Cardiac muscle cell (in vitro differentiated cells and primary cell): Measurements from ENCODE around the gene IGF2BP2. TPM values are rescaled to one million over a fixed set of nuclear protein-coding genes. Genes with fewer than 3 reads are reported as not detected.
A peak's percentile ranks its signal among the peaks of the same experiment; 100 is the strongest.
"Not testable (repeated sequence)": the region's sequence is repeated elsewhere in the genome, so short reads cannot be mapped to it uniquely, and the experiment has no call there.

ENCODE experiments used
- DNase-seq, 2 donors: peaks; one replicate each; pipeline versions ENCODE4 v3.0.0 to v3.0.0-alpha.2; 2010 to 2017; ENCODE audit warnings: low read depth in 1 of 2, low spot score in 1 of 2
- H3K27ac ChIP-seq: fragments of 200-600 bp; sonication (generic); 2 replicates; pipeline ENCODE4 v1.5.1; 2016
- H3K27me3 ChIP-seq: fragments of 200-600 bp; sonication (generic); 2 replicates; pipeline ENCODE4 v1.6.0; 2016; ENCODE audit warnings: control low read depth
- H3K36me3 ChIP-seq: fragments of 200-600 bp; sonication (generic); 2 replicates; pipeline ENCODE4 v1.5.1; 2016; ENCODE audit warnings: control low read depth
- H3K4me1 ChIP-seq: fragments of 200-600 bp; sonication (generic); 2 replicates; pipeline ENCODE4 v1.8.1; 2017; ENCODE audit warnings: low read depth, mild to moderate bottlenecking, mixed run types
- H3K4me3 ChIP-seq: fragments of 200-600 bp; sonication (generic); 2 replicates; pipeline ENCODE4 v1.5.1; 2016; ENCODE audit warnings: mild to moderate bottlenecking
- H3K9me3 ChIP-seq: fragments of 200-600 bp; sonication (generic); 2 replicates; pipeline ENCODE4 v1.5.1; 2017; ENCODE audit warnings: low read depth, mild to moderate bottlenecking, control low read depth
- CTCF ChIP-seq: IDR thresholded peaks from 2 replicates; pipeline ENCODE4 v1.5.1; 2012; ENCODE audit warnings: low read depth, mild to moderate bottlenecking, low read length
- polyA plus RNA-seq: library from polyadenylated mRNA; unstranded; fragments of >200 nt; fragmentation: Nextera tagmentation; extraction: Ambion mirVana; gene quantifications from 2 replicates; pipeline ENCODE4 v1.2.1, GENCODE V29; 2016
- total RNA-seq: library from RNA; depleted of rRNA; stranded (reverse); fragments of >200 nt; gene quantifications from 2 replicates; pipeline ENCODE4 v1.2.3, GENCODE V29; 2016

IGF2BP2 gene
- total and polyA plus RNA-seq, 2 experiments from 2014 or later: 119 to 129 TPM

- peaks cover 14% of the 10 kb centered on the region for H3K4me1 ChIP-seq
- H3K36me3 ChIP-seq: no peaks in the 10 kb centered on the region
- no peaks in the 10 kb centered on the region for H3K27me3 ChIP-seq
- H3K9me3 ChIP-seq: no peaks in the 10 kb centered on the region
- H3K4me3 ChIP-seq: no peak overlapping the region
- TF ChIP-seq CTCF: no peak
- DNase-seq: no peak
- H3K27ac ChIP-seq: no peak overlapping the region
These were observed 119.3 kb downstream of the IGF2BP2 start for GRCh38 chr3:185705498-185705897.

GRCh38 chr3:185702262-185703225, 122.3 kb downstream of the IGF2BP2 start:
- no peak for TF ChIP-seq CTCF
- H3K9me3 ChIP-seq: no peaks in the 10 kb centered on the region
- DNase-seq: no peak
- H3K27me3 ChIP-seq: no peaks in the 10 kb centered on the region
- peaks cover 14% of the 10 kb centered on the region for H3K4me1 ChIP-seq
- peak overlapping the region; percentile 55 for H3K27ac ChIP-seq
- no peaks in the 10 kb centered on the region for H3K36me3 ChIP-seq
- H3K4me3 ChIP-seq: no peak overlapping the region

- H3K27ac ChIP-seq: peak overlapping the region; percentile 55
- no peaks in the 10 kb centered on the region for H3K9me3 ChIP-seq
- TF ChIP-seq CTCF: no peak
- no peaks in the 10 kb centered on the region for H3K36me3 ChIP-seq
- no peak for DNase-seq
- H3K27me3 ChIP-seq: no peaks in the 10 kb centered on the region
- H3K4me3 ChIP-seq: no peak overlapping the region
- H3K4me1 ChIP-seq: peaks cover 14% of the 10 kb centered on the region
These were observed 123.1 kb downstream of the IGF2BP2 start for GRCh38 chr3:185701611-185702261.

GRCh38 chr3:185699927-185700326, 124.9 kb downstream of the IGF2BP2 start:
- DNase-seq: no peak
- H3K9me3 ChIP-seq: no peaks in the 10 kb centered on the region
- H3K4me1 ChIP-seq: peaks cover 25% of the 10 kb centered on the region
- no peak overlapping the region for H3K4me3 ChIP-seq
- no peak overlapping the region for H3K27ac ChIP-seq
- H3K27me3 ChIP-seq: no peaks in the 10 kb centered on the region
- TF ChIP-seq CTCF: no peak
- no peaks in the 10 kb centered on the region for H3K36me3 ChIP-seq

GRCh38 chr3:185697228-185697627, 127.6 kb downstream of the IGF2BP2 start:
- H3K27ac ChIP-seq, H3K9me3 ChIP-seq, DNase-seq, H3K27me3 ChIP-seq, H3K36me3 ChIP-seq, H3K4me3 ChIP-seq: not testable (repeated sequence)
- peaks cover 14% of the 10 kb centered on the region for H3K4me1 ChIP-seq

- H3K36me3 ChIP-seq: peaks cover 16% of the 10 kb centered on the region
- no peak for TF ChIP-seq CTCF
- DNase-seq: no peak
These were observed 128.8 kb downstream of the IGF2BP2 start for GRCh38 chr3:185696039-185696438.

More at GRCh38 chr3:185696039-185696438, 128.8 kb downstream of the IGF2BP2 start:
- no peak overlapping the region for H3K4me3 ChIP-seq
- H3K9me3 ChIP-seq: no peaks in the 10 kb centered on the region
- H3K27ac ChIP-seq: peak overlapping the region; percentile 66
- H3K27me3 ChIP-seq: no peaks in the 10 kb centered on the region
- peaks cover 11% of the 10 kb centered on the region for H3K4me1 ChIP-seq
